ENCODE data around the gene FAM156A.
"Not testable (repeated sequence)": the region's sequence is repeated elsewhere in the genome, so short reads cannot be mapped to it uniquely, and the experiment has no call there.

GRCh38 chrX:52948265-52948664 lies 10.1 kb downstream of the FAM156A start:
- TF ChIP-seq, protein P1, sequence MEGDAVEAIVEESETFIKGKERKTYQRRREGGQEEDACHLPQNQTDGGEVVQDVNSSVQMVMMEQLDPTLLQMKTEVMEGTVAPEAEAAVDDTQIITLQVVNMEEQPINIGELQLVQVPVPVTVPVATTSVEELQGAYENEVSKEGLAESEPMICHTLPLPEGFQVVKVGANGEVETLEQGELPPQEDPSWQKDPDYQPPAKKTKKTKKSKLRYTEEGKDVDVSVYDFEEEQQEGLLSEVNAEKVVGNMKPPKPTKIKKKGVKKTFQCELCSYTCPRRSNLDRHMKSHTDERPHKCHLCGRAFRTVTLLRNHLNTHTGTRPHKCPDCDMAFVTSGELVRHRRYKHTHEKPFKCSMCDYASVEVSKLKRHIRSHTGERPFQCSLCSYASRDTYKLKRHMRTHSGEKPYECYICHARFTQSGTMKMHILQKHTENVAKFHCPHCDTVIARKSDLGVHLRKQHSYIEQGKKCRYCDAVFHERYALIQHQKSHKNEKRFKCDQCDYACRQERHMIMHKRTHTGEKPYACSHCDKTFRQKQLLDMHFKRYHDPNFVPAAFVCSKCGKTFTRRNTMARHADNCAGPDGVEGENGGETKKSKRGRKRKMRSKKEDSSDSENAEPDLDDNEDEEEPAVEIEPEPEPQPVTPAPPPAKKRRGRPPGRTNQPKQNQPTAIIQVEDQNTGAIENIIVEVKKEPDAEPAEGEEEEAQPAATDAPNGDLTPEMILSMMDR (IDR thresholded peaks at IDR 0.05): not testable (repeated sequence)
- TF ChIP-seq POLR2A (IDR thresholded peaks at IDR 0.05): not testable (repeated sequence)

Data from tibial nerve (tissue), 3 donors.